Astrocyte (in vitro differentiated cells and primary cell): ENCODE measurements around the gene NRP1. TPM values are rescaled to one million over a fixed set of nuclear protein-coding genes. Genes with fewer than 3 reads are reported as not detected.

Source experiments
- DNase-seq: peaks from one replicate; pipeline ENCODE4 v3.0.0-alpha.2; 2010; ENCODE audit warnings: low read depth
- FAIRE-seq: peaks from 2 replicates; lab custom pipeline; 2011; peaks lifted over from hg19 to GRCh38; lab: Jason Lieb, UNC
- H2AFZ ChIP-seq: 2 replicates; pipeline ENCODE4 v1.6.0; 2012; ENCODE audit warnings: low read depth, low read length, inconsistent platforms
- H3K27ac ChIP-seq: 2 replicates; pipeline ENCODE4 v1.5.1; 2011; ENCODE audit warnings: low read depth, low read length, inconsistent platforms
- H3K27me3 ChIP-seq: 2 replicates; pipeline ENCODE4 v1.6.0; 2011; ENCODE audit warnings: low read length, inconsistent platforms; ENCODE audit not compliant: insufficient read depth
- H3K36me3 ChIP-seq: 2 replicates; pipeline ENCODE4 v1.5.1; 2011; ENCODE audit warnings: low read length, inconsistent platforms; ENCODE audit not compliant: insufficient read depth
- H3K4me1 ChIP-seq: 2 replicates; pipeline ENCODE4 v1.5.1; 2011; ENCODE audit warnings: low read length, inconsistent platforms; ENCODE audit not compliant: insufficient read depth
- H3K4me2 ChIP-seq: 2 replicates; pipeline ENCODE4 v1.6.0; 2012; ENCODE audit warnings: low read length, inconsistent platforms
- H3K4me3 ChIP-seq: 2 replicates; pipeline ENCODE4 v1.5.1; 2011; ENCODE audit warnings: low read depth, mild to moderate bottlenecking, low read length, inconsistent platforms; ENCODE audit not compliant: insufficient read depth
- H3K79me2 ChIP-seq: 2 replicates; pipeline ENCODE4 v1.6.0; 2012; ENCODE audit warnings: mild to moderate bottlenecking, low read length, inconsistent platforms; ENCODE audit not compliant: insufficient read depth
- H3K9ac ChIP-seq: 2 replicates; pipeline ENCODE4 v1.6.0; 2012; ENCODE audit warnings: mild to moderate bottlenecking, low read length, inconsistent platforms
- H3K9me3 ChIP-seq: 2 replicates; pipeline ENCODE4 v1.5.1; 2012; ENCODE audit warnings: low read depth, mild to moderate bottlenecking, low read length, inconsistent platforms; ENCODE audit not compliant: insufficient read depth
- H4K20me1 ChIP-seq: 2 replicates; pipeline ENCODE4 v1.6.0; 2012; ENCODE audit warnings: low read length, inconsistent platforms; ENCODE audit not compliant: insufficient read depth
- H3K27ac Mint-ChIP-seq: one replicate; pipeline ENCODE4 v1.8.0; 2021; ENCODE audit warnings: mild to moderate bottlenecking, mixed read lengths; ENCODE audit not compliant: unreplicated experiment
- H3K27me3 Mint-ChIP-seq: one replicate; pipeline ENCODE4 v1.8.0; 2021; ENCODE audit warnings: low read depth, mixed read lengths; ENCODE audit not compliant: unreplicated experiment
- H3K36me3 Mint-ChIP-seq: one replicate; pipeline ENCODE4 v1.8.0; 2021; ENCODE audit warnings: low read depth, mixed read lengths; ENCODE audit not compliant: unreplicated experiment
- H3K4me1 Mint-ChIP-seq: one replicate; pipeline ENCODE4 v1.8.0; 2021; ENCODE audit warnings: low read depth, mixed read lengths; ENCODE audit not compliant: unreplicated experiment
- H3K4me3 Mint-ChIP-seq: one replicate; pipeline ENCODE4 v1.8.0; 2021; ENCODE audit warnings: mild to moderate bottlenecking, moderate library complexity, mixed read lengths; ENCODE audit not compliant: unreplicated experiment
- H3K9me3 Mint-ChIP-seq: one replicate; pipeline ENCODE4 v1.8.0; 2021; ENCODE audit warnings: mild to moderate bottlenecking, mixed read lengths; ENCODE audit not compliant: unreplicated experiment
- EZH2 ChIP-seq: IDR thresholded peaks from 2 replicates; pipeline ENCODE4 v1.6.1; 2012; ENCODE audit warnings: mild to moderate bottlenecking, low read length, inconsistent platforms; ENCODE audit not compliant: insufficient read depth
- total RNA-seq: library from RNA; stranded (reverse); gene quantifications from 2 replicates; pipeline ENCODE4 v1.2.1, GENCODE V29; 2021
- TF ChIP-seq, protein P1 (sequence below): IDR thresholded peaks from 2 replicates; pipeline ENCODE4 v1.5.1; 2011; ENCODE audit warnings: low read depth, mild to moderate bottlenecking, inconsistent platforms, low read length, moderate library complexity; ENCODE audit not compliant: insufficient read depth

The NRP1 gene
- total RNA-seq, 1 donor from 2014 or later: 59.4 TPM

DNA sequence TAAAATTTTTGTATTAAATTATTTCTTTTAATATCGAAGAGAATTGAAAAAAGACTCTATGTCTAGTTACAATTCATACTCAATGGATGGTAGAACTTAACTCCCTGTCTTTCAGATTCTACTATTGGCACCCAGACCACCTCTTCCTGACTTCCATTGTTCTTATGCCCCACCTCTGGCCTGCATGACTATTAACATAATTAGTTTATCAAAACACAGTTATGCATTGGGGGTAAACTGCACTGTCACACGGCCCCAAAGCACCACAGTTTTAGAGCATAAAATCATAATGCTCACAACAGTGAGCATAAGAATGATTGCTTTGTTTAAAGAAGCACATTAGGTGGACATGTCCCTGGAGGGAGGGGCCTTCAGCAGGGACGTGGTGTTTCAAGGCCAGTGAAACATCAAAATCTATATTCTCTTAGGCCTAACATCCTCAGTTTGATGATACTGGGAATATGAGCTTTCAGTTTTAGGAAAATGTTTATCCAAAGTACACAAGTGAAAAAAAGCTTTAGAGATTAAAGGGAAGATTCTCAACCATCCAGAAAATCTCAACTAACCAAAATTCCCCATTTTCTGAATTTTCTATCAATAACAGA lies 79.8 kb downstream of the NRP1 start:
- Histone ChIP-seq H3K4me2 (no peak overlapping the region), H2AFZ (no peak overlapping the region), H3K9me3 (no peaks in the 10 kb centered on the region), H3K79me2 (peaks cover 26% of the 10 kb centered on the region), H3K9ac (no peak overlapping the region), H3K4me3 (no peak overlapping the region), H3K27ac (peak overlapping the region; percentile 9), H3K36me3 (peaks cover 59% of the 10 kb centered on the region), H3K27me3 (no peaks in the 10 kb centered on the region), H3K4me1 (peaks cover 36% of the 10 kb centered on the region), H4K20me1 (no peaks in the 10 kb centered on the region)
- FAIRE-seq: peak; percentile 39
- H3K36me3 Mint-ChIP-seq: peaks cover 32% of the 10 kb centered on the region
- no peak for DNase-seq
- no peaks in the 10 kb centered on the region for H3K9me3 Mint-ChIP-seq
- peaks cover 42% of the 10 kb centered on the region for H3K4me1 Mint-ChIP-seq
- TF ChIP-seq, protein P1, sequence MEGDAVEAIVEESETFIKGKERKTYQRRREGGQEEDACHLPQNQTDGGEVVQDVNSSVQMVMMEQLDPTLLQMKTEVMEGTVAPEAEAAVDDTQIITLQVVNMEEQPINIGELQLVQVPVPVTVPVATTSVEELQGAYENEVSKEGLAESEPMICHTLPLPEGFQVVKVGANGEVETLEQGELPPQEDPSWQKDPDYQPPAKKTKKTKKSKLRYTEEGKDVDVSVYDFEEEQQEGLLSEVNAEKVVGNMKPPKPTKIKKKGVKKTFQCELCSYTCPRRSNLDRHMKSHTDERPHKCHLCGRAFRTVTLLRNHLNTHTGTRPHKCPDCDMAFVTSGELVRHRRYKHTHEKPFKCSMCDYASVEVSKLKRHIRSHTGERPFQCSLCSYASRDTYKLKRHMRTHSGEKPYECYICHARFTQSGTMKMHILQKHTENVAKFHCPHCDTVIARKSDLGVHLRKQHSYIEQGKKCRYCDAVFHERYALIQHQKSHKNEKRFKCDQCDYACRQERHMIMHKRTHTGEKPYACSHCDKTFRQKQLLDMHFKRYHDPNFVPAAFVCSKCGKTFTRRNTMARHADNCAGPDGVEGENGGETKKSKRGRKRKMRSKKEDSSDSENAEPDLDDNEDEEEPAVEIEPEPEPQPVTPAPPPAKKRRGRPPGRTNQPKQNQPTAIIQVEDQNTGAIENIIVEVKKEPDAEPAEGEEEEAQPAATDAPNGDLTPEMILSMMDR: no peak
- TF ChIP-seq EZH2: no peak
- H3K27ac Mint-ChIP-seq: no peak overlapping the region
- H3K4me3 Mint-ChIP-seq: no peak overlapping the region
- no peaks in the 10 kb centered on the region for H3K27me3 Mint-ChIP-seq

DNA sequence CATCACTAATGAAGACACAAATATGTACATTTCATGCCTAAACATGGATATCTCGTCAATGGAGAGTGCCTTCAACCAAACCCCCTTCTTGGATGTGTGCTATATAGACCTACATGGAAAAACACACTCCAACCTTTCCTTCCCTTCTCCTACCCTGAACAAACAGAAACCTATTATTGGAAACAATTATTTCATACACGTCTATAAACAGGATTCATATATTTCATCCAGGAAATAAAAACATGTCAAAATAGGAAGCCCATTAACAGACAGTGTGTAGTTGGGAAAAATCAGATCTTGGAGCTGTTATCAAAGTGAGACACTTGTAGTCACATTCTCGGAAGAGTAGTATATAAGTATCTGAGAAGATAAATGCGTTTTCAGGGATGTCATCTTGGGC lies 81.1 kb downstream of the NRP1 start:
- Histone ChIP-seq H2AFZ (no peak overlapping the region), H3K27me3 (no peaks in the 10 kb centered on the region), H3K4me2 (peak overlapping the region; percentile 64), H3K4me3 (no peak overlapping the region), H4K20me1 (no peaks in the 10 kb centered on the region), H3K79me2 (peaks cover 26% of the 10 kb centered on the region), H3K36me3 (peaks cover 63% of the 10 kb centered on the region), H3K4me1 (peaks cover 34% of the 10 kb centered on the region), H3K9me3 (no peaks in the 10 kb centered on the region), H3K27ac (peak overlapping the region; percentile 89), H3K9ac (peak overlapping the region; percentile 73)
- DNase-seq (no peak), FAIRE-seq (no peak)
- H3K36me3 Mint-ChIP-seq: peaks cover 32% of the 10 kb centered on the region
- H3K27me3 Mint-ChIP-seq: no peaks in the 10 kb centered on the region
- TF ChIP-seq, protein P1: no peak
- no peak for TF ChIP-seq EZH2
- H3K4me1 Mint-ChIP-seq: peaks cover 42% of the 10 kb centered on the region
- H3K9me3 Mint-ChIP-seq: no peaks in the 10 kb centered on the region
- H3K27ac Mint-ChIP-seq: no peak overlapping the region
- no peak overlapping the region for H3K4me3 Mint-ChIP-seq

DNA sequence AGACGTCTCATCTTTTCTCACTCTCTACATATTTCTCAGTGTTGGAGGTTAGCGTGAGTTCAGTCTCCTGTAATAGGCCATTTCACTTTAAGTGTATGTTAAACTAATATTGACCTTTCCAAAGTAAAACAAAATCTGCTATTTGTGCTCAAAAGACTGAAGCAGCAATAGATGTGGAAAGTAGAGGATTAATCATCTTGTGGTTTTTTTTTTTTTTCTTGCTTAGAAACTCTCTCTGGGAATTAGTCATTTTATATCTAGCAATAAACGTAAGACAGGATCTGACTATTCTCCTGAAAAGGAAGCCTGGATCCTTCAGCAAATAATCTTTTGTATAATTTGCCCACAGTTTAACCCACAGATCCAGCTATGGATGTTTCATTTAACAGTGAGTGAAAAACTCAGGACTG lies 81.7 kb downstream of the NRP1 start:
- Mint-ChIP-seq H3K9me3 (no peaks in the 10 kb centered on the region), H3K4me3 (no peak overlapping the region), H3K27ac (peak overlapping the region; percentile 77), H3K4me1 (peaks cover 42% of the 10 kb centered on the region), H3K36me3 (peaks cover 32% of the 10 kb centered on the region), H3K27me3 (no peaks in the 10 kb centered on the region)
- peak; percentile 92 for FAIRE-seq
- DNase-seq: peak; percentile 86
- Histone ChIP-seq H3K9me3 (no peaks in the 10 kb centered on the region), H2AFZ (no peak overlapping the region), H3K36me3 (peaks cover 60% of the 10 kb centered on the region), H4K20me1 (no peaks in the 10 kb centered on the region), H3K27me3 (no peaks in the 10 kb centered on the region), H3K4me2 (peak overlapping the region; percentile 64), H3K4me1 (peaks cover 35% of the 10 kb centered on the region), H3K79me2 (peaks cover 20% of the 10 kb centered on the region), H3K9ac (peak overlapping the region; percentile 73), H3K27ac (peak overlapping the region; percentile 89), H3K4me3 (no peak overlapping the region)
- TF ChIP-seq EZH2: no peak
- TF ChIP-seq, protein P1: no peak
